Common myeloid progenitor, CD34-positive (primary cell): Measurements from ENCODE around the gene CMTM2.

Source experiments
- CTCF ChIA-PET: fragments of 350-600 bp; sonication (Branson Sonifier 250); formaldehyde crosslinking; loops from one replicate; lab custom pipeline; 2021; ENCODE audit warnings: antibody characterized with exemption; lab: Charles Lee
- POLR2A ChIA-PET: fragments of 350-600 bp; sonication (Branson Sonifier 250); formaldehyde crosslinking; loops from one replicate; lab custom pipeline; 2021; ENCODE audit warnings: antibody characterized with exemption; lab: Charles Lee
- DNase-seq, 3 donors: peaks; one replicate each; pipeline versions ENCODE4 v3.0.0 to v3.0.0-alpha.2; 2013
- H3K27ac ChIP-seq, 2 experiments: 1 replicate in 1 of 2; 2 replicates in 1 of 2; pipeline ENCODE4 v1.7.0; 2013; ENCODE audit warnings: inconsistent platforms in 2 of 2, low read length in 2 of 2, mild to moderate bottlenecking in 2 of 2, low read depth in 1 of 2, moderate library complexity in 1 of 2; ENCODE audit not compliant: severe bottlenecking in 2 of 2, insufficient read depth in 1 of 2, poor library complexity in 1 of 2
- H3K27me3 ChIP-seq, 5 experiments: replicated peaks in 2 of 5; 1 replicate in 3 of 5; 2 replicates in 2 of 5; pipeline versions ENCODE4 v1.6.1 to v1.7.0; 2013; ENCODE audit warnings: low read length in 4 of 5, mild to moderate bottlenecking in 2 of 5, moderate library complexity in 2 of 5, inconsistent platforms in 1 of 5; ENCODE audit not compliant: insufficient read depth in 5 of 5, control insufficient read depth in 4 of 5
- H3K36me3 ChIP-seq, 4 experiments: 1 replicate in 2 of 4; 2 replicates in 2 of 4; pipeline versions ENCODE4 v1.6.1 to v1.7.0; 2013; ENCODE audit warnings: low read length in 3 of 4, control low read depth in 1 of 4, mild to moderate bottlenecking in 1 of 4; ENCODE audit not compliant: control insufficient read depth in 4 of 4, insufficient read depth in 4 of 4
- H3K4me1 ChIP-seq, 4 experiments: 1 replicate in 3 of 4; 2 replicates in 1 of 4; pipeline versions ENCODE4 v1.6.1 to v1.7.1; 2013; ENCODE audit warnings: low read length in 3 of 4, mild to moderate bottlenecking in 3 of 4, control low read depth in 1 of 4, inconsistent platforms in 1 of 4, moderate library complexity in 1 of 4; ENCODE audit not compliant: control insufficient read depth in 4 of 4, insufficient read depth in 4 of 4; ENCODE audit errors: control extremely low read depth in 1 of 4
- H3K4me3 ChIP-seq, 7 experiments: 1 replicate in 4 of 7; 2 replicates in 3 of 7; pipeline versions ENCODE4 v1.5.1 to v1.7.0; 2013; ENCODE audit warnings: mild to moderate bottlenecking in 7 of 7, low read length in 6 of 7, moderate library complexity in 6 of 7, inconsistent platforms in 2 of 7, low read depth in 2 of 7, control low read depth in 1 of 7; ENCODE audit not compliant: insufficient read depth in 4 of 7, control insufficient read depth in 1 of 7; ENCODE audit errors: extremely low read depth in 1 of 7
- H3K9me3 ChIP-seq, 5 experiments: 1 replicate in 4 of 5; 2 replicates in 1 of 5; pipeline versions ENCODE4 v1.6.1 to v1.7.1; 2013; ENCODE audit warnings: low read length in 4 of 5, mild to moderate bottlenecking in 2 of 5, inconsistent platforms in 1 of 5, low read depth in 1 of 5, moderate library complexity in 1 of 5; ENCODE audit not compliant: control insufficient read depth in 4 of 5, insufficient read depth in 2 of 5; ENCODE audit errors: control extremely low read depth in 1 of 5
- WGBS: methylation state at CpG from one replicate; pipeline ENCODE4 v1.1.5; 2013; ENCODE audit not compliant: insufficient coverage; 5-methylcytosine and 5-hydroxymethylcytosine counted together

The CMTM2 gene

DNA sequence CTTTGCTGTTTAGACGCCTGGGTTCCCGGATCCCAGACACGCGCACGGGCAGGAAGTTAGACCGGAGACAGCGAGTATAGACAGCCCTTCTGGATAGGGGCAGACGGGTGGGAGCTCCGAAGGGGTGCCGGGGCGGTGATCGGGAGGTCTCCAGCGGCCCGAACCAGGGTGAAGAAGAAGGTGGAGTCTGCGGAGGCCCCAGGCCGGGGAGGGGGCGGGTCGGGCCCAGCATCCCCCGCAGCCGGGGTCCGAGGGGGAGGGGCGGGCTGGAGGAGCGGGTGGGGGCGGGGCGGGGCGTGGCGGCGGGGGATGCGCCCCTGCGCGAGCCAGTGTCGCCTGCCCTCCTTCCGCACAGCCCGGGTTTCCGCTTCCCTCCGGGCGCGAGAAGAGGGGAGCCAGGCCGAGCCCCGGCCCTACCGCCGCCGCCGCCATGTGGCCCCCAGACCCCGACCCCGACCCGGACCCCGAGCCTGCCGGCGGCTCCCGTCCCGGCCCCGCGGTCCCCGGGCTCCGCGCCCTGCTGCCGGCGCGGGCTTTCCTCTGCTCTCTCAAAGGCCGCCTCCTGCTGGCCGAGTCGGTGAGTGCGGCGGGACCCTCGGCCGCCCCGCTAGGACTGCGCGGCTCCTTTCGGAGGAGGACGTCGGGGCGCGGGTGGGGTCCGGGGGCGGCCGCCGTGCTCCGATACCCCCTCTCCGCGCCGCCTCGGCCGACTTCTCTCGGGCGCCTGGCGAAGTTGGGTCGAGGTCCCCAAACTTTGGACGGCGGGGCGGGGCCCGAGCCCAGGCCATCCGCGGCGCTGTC, 25.3 kb downstream of the CMTM2 start, which contains the start of gene CMTM3:
TSS of gene CMTM3 (plus strand) at position 329 of the 801 bp plus-strand sequence. CDS start at position 431, 102 bp downstream.
- peaks cover 0 to 15% (median 4%) of the 10 kb centered on the region in 5 experiments for H3K9me3 ChIP-seq
- no peaks in the 10 kb centered on the region for H3K27me3 ChIP-seq
- H3K27ac ChIP-seq: peak within 1 kb of the TSS in 1 of 2 experiments; percentile 68
- ChIA-PET POLR2A (interaction anchor here (0.6 to 1.8 kb wide), 3 partner anchors 25 to 84 kb away, joined by 3 to 5 read pairs (median 4); partner anchors contain the start of gene CMTM2), CTCF (interaction anchor here (0.9 to 1.6 kb wide), 13 partner anchors 10 to 233 kb away, joined by 3 to 6 read pairs (median 4); no protein-coding TSS in a partner anchor)
- peak within 1 kb of the TSS; percentile 61 to 85 (median 77) for H3K4me3 ChIP-seq
- WGBS: 0% methylated on average over 68 of the region's 96 CpGs
- peak; percentile 67 to 80 (median 79) for DNase-seq
- peaks cover 0 to 15% (median 7%) of the 10 kb centered on the region in 4 experiments for H3K36me3 ChIP-seq
- peaks cover 0 to 51% (median 40%) of the 10 kb centered on the region in 4 experiments for H3K4me1 ChIP-seq

DNA sequence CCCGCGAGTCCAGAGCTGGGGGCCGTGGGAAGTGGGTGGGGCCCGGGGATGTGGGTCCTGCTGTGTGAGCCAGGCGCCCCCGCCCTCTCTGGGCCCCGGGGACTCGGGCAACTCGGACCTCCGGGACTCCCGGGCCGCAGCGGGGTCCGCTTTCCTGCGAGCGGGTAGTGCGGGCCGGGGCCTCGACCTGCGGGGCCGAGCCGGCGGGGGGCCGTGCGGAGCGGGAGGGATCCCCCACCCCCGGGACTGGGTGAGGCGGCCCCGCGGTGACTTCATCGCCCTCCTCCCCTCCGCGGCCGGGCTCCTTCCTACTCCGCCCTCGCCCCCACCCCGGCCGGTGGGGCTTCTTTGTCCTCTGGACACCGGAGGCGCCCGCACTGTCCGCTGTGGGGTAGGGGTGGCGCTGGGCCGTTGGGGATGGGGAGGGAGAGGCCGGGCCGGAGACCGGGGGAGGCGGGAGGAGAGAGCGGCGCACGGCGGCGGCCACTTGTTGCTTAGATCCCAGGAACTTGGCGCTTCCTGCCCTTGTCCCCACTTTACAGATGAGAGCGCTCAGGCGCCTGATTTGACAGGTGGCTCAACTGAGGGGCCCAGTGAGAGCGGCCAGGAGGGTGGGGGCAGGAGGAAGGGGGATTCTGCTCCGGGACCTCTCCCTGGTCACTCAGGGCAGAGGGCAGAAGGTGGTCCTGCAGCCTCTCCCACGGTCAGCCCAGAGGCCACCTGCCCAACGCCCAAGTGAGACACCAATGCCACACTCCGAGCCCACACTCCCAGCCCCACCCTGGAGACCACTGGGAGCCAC, 26.1 kb downstream of the CMTM2 start:
- Histone ChIP-seq H3K4me1 (peaks cover 0 to 51% (median 40%) of the 10 kb centered on the region in 4 experiments), H3K9me3 (peaks cover 0 to 15% (median 4%) of the 10 kb centered on the region in 5 experiments), H3K4me3 (peak overlapping the region; percentile 61 to 85 (median 73)), H3K36me3 (peaks cover 6 to 23% (median 14%) of the 10 kb centered on the region in 4 experiments), H3K27ac (peak overlapping the region in 1 of 2 experiments; percentile 49), H3K27me3 (no peaks in the 10 kb centered on the region)
- 5% methylated on average over 34 of the region's 61 CpGs for WGBS
- POLR2A ChIA-PET: interaction anchor here (1.8 kb wide), 1 partner anchor 57 kb away, joined by 5 read pairs; no protein-coding TSS in a partner anchor
- DNase-seq: peak in 2 of 3 donors; percentile 49 to 58
- CTCF ChIA-PET: interaction anchor here (1.5 to 3.3 kb wide), 2 partner anchors 15 to 20 kb away, joined by 6 to 13 read pairs; no protein-coding TSS in a partner anchor

DNA sequence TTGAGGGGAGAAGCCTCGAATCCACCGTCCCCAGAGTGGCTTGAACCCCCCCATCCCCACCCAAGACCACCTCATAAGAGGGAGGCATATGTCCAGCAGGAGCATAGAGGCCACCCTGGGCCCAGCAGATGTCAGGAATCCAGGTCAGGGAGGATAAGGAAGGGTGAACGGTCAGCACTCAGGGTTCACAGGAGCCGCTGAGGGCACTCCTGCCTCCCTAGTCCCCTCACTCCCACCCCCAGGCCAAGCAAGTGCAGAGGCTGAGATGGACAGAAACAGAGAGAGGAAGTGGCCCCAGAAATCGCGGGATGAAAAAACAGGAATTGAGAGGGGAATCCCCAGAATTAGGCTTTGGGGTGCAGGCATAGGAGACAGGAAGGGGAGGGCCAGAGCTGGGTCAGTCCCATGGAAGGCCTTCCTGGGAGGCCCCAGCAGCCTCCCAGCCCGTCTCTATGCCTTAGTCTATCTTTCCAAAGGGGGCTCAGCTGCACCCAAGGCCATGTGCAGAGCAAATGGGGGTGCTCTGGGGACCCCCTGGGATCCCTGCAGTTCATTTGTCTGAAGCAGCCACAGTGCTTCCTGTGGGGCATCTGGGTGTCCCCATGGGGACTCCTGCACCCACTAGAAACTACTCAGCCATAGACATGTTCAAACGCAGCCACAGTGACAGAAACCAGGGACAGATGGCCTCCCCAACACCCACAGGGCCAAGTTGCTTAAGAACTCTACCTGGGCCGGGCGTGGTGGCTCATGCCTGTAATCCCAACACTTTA, 26.9 kb downstream of the CMTM2 start:
- Histone ChIP-seq H3K4me1 (peaks cover 0 to 51% (median 40%) of the 10 kb centered on the region in 4 experiments), H3K9me3 (peaks cover 0 to 9% (median 3%) of the 10 kb centered on the region in 5 experiments), H3K27me3 (no peaks in the 10 kb centered on the region), H3K36me3 (peaks cover 11 to 29% (median 20%) of the 10 kb centered on the region in 4 experiments), H3K4me3 (peak overlapping the region in 6 of 7 experiments; percentile 63 to 85 (median 74)), H3K27ac (peak overlapping the region in 1 of 2 experiments; percentile 49)
- ChIA-PET CTCF (interaction anchor here (0.8 to 3.3 kb wide), 6 partner anchors 12 to 91 kb away, joined by 3 to 13 read pairs (median 6); no protein-coding TSS in a partner anchor), POLR2A (no interaction called here)
- no peak for DNase-seq
- 35% methylated on average over 4 of the region's 10 CpGs for WGBS

DNA sequence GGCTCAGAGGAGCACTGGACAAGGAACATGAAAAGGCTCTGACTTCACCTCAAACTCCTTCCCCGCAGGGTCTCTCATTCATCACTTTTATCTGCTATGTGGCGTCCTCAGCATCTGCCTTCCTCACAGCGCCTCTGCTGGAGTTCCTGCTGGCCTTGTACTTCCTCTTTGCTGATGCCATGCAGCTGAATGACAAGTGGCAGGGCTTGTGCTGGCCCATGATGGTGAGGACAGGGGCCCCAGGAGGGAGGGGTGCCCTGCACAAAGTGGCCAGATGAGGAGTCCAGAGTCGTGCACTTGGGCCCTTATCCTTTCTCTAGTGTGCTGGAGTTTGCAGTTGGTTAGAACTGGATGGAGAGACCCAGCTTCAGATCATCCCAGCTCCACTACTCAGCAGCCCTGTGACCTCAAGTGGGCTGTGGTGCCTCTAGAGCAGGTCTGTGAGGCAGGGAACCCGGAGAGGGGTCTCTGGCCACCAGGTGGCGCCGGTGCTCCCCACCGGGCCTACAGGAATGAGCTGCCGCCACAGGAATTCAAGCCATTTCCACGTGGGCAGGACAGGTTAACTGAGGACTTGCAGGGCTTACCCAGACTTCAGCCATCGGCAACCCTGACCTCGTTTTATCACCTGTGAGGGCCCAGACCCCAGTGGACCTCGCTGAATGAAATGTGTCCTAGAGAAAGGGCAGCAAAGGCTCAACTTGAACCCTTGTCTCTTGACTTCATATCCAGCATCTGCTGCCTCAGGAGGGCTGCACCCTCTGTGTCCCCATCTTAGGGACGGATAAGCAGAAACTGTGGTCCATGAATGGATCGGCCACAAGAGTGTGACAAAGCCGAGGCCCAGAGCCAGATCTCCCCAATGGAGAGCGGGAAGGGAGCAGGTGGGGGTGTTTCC, 29.2 kb downstream of the CMTM2 start:
- ChIA-PET POLR2A (interaction anchor here (0.6 kb wide), 1 partner anchor 9 kb away, joined by 3 read pairs; no protein-coding TSS in a partner anchor), CTCF (interaction anchor here (0.5 to 3.3 kb wide), 40 partner anchors 9 to 273 kb away, joined by 3 to 18 read pairs (median 4); no protein-coding TSS in a partner anchor)
- Histone ChIP-seq H3K4me1 (peaks cover 0 to 44% (median 38%) of the 10 kb centered on the region in 4 experiments), H3K36me3 (peaks cover 17 to 52% (median 37%) of the 10 kb centered on the region in 4 experiments), H3K9me3 (no peaks in the 10 kb centered on the region), H3K27me3 (no peaks in the 10 kb centered on the region), H3K4me3 (no peak overlapping the region), H3K27ac (peak overlapping the region in 1 of 2 experiments; percentile 59)
- peak; percentile 87 to 91 (median 91) for DNase-seq
- 33% methylated on average over 16 of the region's 17 CpGs for WGBS

DNA sequence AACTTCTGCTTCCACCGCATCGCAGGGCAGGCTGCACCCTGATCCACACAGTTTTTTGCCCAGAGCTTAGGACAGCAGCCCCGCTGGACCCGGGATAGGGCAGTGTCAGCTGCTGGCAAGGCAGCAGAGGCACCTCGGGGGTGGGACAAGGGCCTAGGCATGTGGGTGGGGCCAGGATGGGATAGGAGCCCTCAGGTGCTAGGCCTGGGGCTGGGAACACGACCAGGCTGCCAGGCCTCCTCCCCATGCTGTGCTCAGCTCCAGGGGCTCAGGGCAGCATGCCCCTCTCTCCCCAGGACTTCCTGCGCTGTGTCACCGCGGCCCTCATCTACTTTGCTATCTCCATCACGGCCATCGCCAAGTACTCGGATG, 29.9 kb downstream of the CMTM2 start:
- WGBS: 96% methylated on average over 8 of the region's 12 CpGs
- ChIA-PET POLR2A (interaction anchor here (0.6 kb wide), 1 partner anchor 10 kb away, joined by 3 read pairs; no protein-coding TSS in a partner anchor), CTCF (interaction anchor here (0.7 to 3.3 kb wide), 27 partner anchors 9 to 273 kb away, joined by 3 to 18 read pairs (median 5); no protein-coding TSS in a partner anchor)
- H3K27ac ChIP-seq: peak overlapping the region in 1 of 2 experiments; percentile 59
- H3K4me1 ChIP-seq: peaks cover 0 to 38% (median 32%) of the 10 kb centered on the region in 4 experiments
- H3K4me3 ChIP-seq: no peak overlapping the region
- peaks cover 17 to 57% (median 40%) of the 10 kb centered on the region in 4 experiments for H3K36me3 ChIP-seq
- no peaks in the 10 kb centered on the region for H3K27me3 ChIP-seq
- no peak for DNase-seq
- no peaks in the 10 kb centered on the region for H3K9me3 ChIP-seq
